Gastroesophageal sphincter (tissue), 4 donors: ENCODE data around the gene BRIP1. TPM values are rescaled to one million over a fixed set of nuclear protein-coding genes. Genes with fewer than 3 reads are reported as not detected.

ENCODE experiments used
- ATAC-seq: fragments of 150-250 bp; one replicate; pipeline ENCODE4 v1.9.1; 2016; ENCODE audit warnings: mild to moderate bottlenecking, moderate library complexity
- H3K27ac ChIP-seq, 4 donors: fragments of 200-600 bp; sonication (generic) in 3 of 4; 1 replicate in 3 of 4; 2 replicates in 1 of 4; pipeline ENCODE4 v1.5.1; 2016 to 2019
- H3K27me3 ChIP-seq: fragments of 200-600 bp; sonication (generic); one replicate; pipeline ENCODE4 v1.5.1; 2019
- H3K36me3 ChIP-seq, 2 donors: fragments of 200-600 bp; sonication (generic); one replicate each; pipeline ENCODE4 v1.5.1; 2019; ENCODE audit warnings: control low read depth in 1 of 2
- H3K4me1 ChIP-seq, 3 donors: fragments of 200-600 bp; sonication (generic); 1 replicate in 2 of 3; 2 replicates in 1 of 3; pipeline ENCODE4 v1.5.1; 2016 to 2019; ENCODE audit warnings: control low read depth in 2 of 3
- H3K4me3 ChIP-seq, 2 donors: fragments of 200-600 bp; sonication (generic); one replicate each; pipeline ENCODE4 v1.5.1; 2019; ENCODE audit warnings: mild to moderate bottlenecking in 1 of 2, moderate library complexity in 1 of 2
- H3K9me3 ChIP-seq, 3 donors: fragments of 200-600 bp; sonication (generic); one replicate each; pipeline ENCODE4 v1.5.1; 2017 to 2019; ENCODE audit warnings: control low read depth in 2 of 3
- EP300 ChIP-seq: sonication (generic); formaldehyde crosslinking; IDR thresholded peaks from one replicate; pipeline ENCODE4 v1.6.1; 2017; ENCODE audit warnings: antibody characterized with exemption, mild to moderate bottlenecking
- POLR2A ChIP-seq, 2 donors: fragments of 450-650 bp; IDR thresholded peaks; one replicate each; pipeline ENCODE4 v1.6.1; 2017; ENCODE audit warnings: antibody characterized with exemption in 2 of 2, mild to moderate bottlenecking in 2 of 2, moderate library complexity in 1 of 2
- POLR2AphosphoS5 ChIP-seq: sonication (generic); formaldehyde crosslinking; IDR thresholded peaks from one replicate; pipeline ENCODE4 v1.6.1; 2017; ENCODE audit warnings: antibody characterized with exemption
- WGBS, 2 donors: methylation state at CpG; one replicate each; pipeline ENCODE4 v1.1.5; 2018; ENCODE audit warnings: low coverage in 1 of 2; 5-methylcytosine and 5-hydroxymethylcytosine counted together
- total RNA-seq, 4 donors: library from RNA; depleted of rRNA; stranded (reverse); fragments of >200 nt; gene quantifications; one replicate each; pipeline ENCODE4 v1.1.0, GENCODE V29; 2016
- TF ChIP-seq, protein P1 (sequence below), 4 experiments: fragments of 200-600 bp in 2 of 4; fragments of 450-650 bp in 2 of 4; sonication (generic) in 1 of 4; IDR thresholded peaks; one replicate each; pipeline ENCODE4 v1.5.1; 2017 to 2019; ENCODE audit warnings: antibody characterized with exemption in 4 of 4, mild to moderate bottlenecking in 2 of 4, moderate library complexity in 2 of 4

Gene BRIP1
- total RNA-seq, 4 donors from 2014 or later = 0.15 to 1.1 (median 0.29) TPM

DNA sequence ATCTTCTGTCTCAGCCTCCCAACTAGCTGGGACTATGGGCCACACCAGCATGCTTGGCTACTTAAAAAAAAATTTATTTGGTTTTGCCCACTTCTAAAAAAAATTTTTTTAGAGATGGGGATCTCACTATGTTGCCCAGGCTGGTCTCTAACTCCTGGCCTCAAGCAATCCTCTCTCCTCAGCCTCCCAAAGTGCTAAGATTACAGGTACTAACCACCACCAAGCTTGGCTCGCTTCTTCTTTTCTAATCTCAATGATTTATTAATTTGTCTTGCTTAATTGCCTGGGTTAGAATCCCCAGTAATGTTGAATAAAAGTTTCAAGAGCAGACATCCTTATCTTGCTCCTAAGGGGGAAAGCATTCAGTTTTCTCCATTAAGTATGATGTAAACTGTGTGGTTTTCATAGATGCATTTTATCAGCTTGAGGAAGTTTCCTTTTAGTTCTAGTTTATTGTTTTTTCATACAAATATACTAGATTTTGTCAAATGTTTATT lies 206.6 kb downstream of the BRIP1 start:
- H3K27ac ChIP-seq = no peak overlapping the region
- no peak for ATAC-seq
- H3K36me3 ChIP-seq = no peaks in the 10 kb centered on the region
- no peaks in the 10 kb centered on the region for H3K27me3 ChIP-seq
- H3K4me1 ChIP-seq = no peaks in the 10 kb centered on the region
- no peak overlapping the region for H3K4me3 ChIP-seq
- H3K9me3 ChIP-seq = peaks cover 0 to 25% (median 0%) of the 10 kb centered on the region in 3 donors
- TF ChIP-seq POLR2AphosphoS5 = no peak
- TF ChIP-seq, protein P1, sequence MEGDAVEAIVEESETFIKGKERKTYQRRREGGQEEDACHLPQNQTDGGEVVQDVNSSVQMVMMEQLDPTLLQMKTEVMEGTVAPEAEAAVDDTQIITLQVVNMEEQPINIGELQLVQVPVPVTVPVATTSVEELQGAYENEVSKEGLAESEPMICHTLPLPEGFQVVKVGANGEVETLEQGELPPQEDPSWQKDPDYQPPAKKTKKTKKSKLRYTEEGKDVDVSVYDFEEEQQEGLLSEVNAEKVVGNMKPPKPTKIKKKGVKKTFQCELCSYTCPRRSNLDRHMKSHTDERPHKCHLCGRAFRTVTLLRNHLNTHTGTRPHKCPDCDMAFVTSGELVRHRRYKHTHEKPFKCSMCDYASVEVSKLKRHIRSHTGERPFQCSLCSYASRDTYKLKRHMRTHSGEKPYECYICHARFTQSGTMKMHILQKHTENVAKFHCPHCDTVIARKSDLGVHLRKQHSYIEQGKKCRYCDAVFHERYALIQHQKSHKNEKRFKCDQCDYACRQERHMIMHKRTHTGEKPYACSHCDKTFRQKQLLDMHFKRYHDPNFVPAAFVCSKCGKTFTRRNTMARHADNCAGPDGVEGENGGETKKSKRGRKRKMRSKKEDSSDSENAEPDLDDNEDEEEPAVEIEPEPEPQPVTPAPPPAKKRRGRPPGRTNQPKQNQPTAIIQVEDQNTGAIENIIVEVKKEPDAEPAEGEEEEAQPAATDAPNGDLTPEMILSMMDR (IDR thresholded peaks at IDR 0.05) = no peak
- TF ChIP-seq EP300 = no peak
- TF ChIP-seq POLR2A (IDR thresholded peaks at IDR 0.05) = no peak
- WGBS, 2 donors = 67 to 100% methylated on average over 1 of the region's 1 CpG

DNA sequence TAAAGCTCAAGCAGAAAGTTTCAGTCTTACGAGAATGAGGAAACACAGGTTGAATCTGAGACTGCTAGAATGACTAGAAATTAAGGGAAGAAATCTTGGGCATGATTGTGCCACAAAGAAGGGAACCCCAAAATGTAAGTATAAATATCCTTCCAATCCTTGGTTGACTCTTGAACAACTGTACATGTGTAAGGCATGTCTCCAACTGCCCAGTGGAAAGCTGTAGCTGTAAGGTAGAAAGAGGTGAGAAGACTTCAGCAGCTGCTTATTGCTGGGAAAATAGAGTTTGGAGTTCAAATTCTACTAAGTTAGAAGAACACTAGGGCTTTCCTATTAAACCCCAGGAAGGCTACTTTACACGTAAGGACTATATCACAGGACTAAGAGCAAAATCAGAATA lies 212.6 kb downstream of the BRIP1 start:
- ATAC-seq = no peak
- WGBS, 2 donors = 90 to 93% methylated on average over 2 of the region's 2 CpGs
- TF ChIP-seq POLR2AphosphoS5 (no peak), POLR2A (IDR thresholded peaks at IDR 0.05) (no peak), EP300 (no peak)
- TF ChIP-seq, protein P1 (IDR thresholded peaks at IDR 0.05) = no peak
- Histone ChIP-seq H3K4me3 (no peak overlapping the region), H3K9me3 (peaks cover 0 to 37% (median 0%) of the 10 kb centered on the region in 3 donors), H3K27me3 (no peaks in the 10 kb centered on the region), H3K27ac (no peak overlapping the region), H3K36me3 (no peaks in the 10 kb centered on the region), H3K4me1 (no peaks in the 10 kb centered on the region)

- no peaks in the 10 kb centered on the region for H3K4me1 ChIP-seq
- TF ChIP-seq POLR2A (IDR thresholded peaks at IDR 0.05) = no peak
- TF ChIP-seq, protein P1 (IDR thresholded peaks at IDR 0.05) = no peak
- TF ChIP-seq POLR2AphosphoS5 = no peak
- TF ChIP-seq EP300 = no peak
- 54 to 55% methylated on average over 1 of the region's 1 CpG for WGBS, 2 donors
- no peak overlapping the region for H3K27ac ChIP-seq
- no peak overlapping the region for H3K4me3 ChIP-seq
- H3K27me3 ChIP-seq = no peaks in the 10 kb centered on the region
- H3K36me3 ChIP-seq = no peaks in the 10 kb centered on the region
- ATAC-seq = no peak
- H3K9me3 ChIP-seq = peaks cover 0 to 29% (median 0%) of the 10 kb centered on the region in 3 donors
These were observed 214.7 kb downstream of the BRIP1 start for GRCh38 chr17:61648587-61648986.

- TF ChIP-seq POLR2AphosphoS5 (no peak), POLR2A (IDR thresholded peaks at IDR 0.05) (no peak), EP300 (no peak)
- TF ChIP-seq, protein P1 (IDR thresholded peaks at IDR 0.05) = no peak
- Histone ChIP-seq H3K9me3 (peaks cover 0 to 15% (median 0%) of the 10 kb centered on the region in 3 donors), H3K27ac (no peak overlapping the region), H3K36me3 (no peaks in the 10 kb centered on the region), H3K27me3 (peaks cover 1% of the 10 kb centered on the region), H3K4me1 (no peaks in the 10 kb centered on the region), H3K4me3 (no peak overlapping the region)
- 66 to 90% methylated on average over 2 of the region's 2 CpGs for WGBS, 2 donors
- no peak for ATAC-seq
These were observed 216.3 kb downstream of the BRIP1 start for GRCh38 chr17:61647047-61647446.

- no peak for ATAC-seq
- TF ChIP-seq POLR2AphosphoS5 = no peak
- no peak for TF ChIP-seq POLR2A (IDR thresholded peaks at IDR 0.05)
- H3K4me3 ChIP-seq = no peak overlapping the region
These were observed 216.8 kb downstream of the BRIP1 start for GRCh38 chr17:61646482-61646881.

More at GRCh38 chr17:61646482-61646881, 216.8 kb downstream of the BRIP1 start:
- H3K27me3 ChIP-seq = peaks cover 3% of the 10 kb centered on the region
- peaks cover 0 to 9% (median 0%) of the 10 kb centered on the region in 3 donors for H3K9me3 ChIP-seq
- H3K4me1 ChIP-seq = no peaks in the 10 kb centered on the region
- H3K36me3 ChIP-seq = no peaks in the 10 kb centered on the region
- no peak overlapping the region for H3K27ac ChIP-seq
